Gastroesophageal sphincter (tissue), 3 donors: ENCODE data around the gene MGAT4A.

ENCODE experiments used
- CTCF ChIP-seq, 4 experiments: fragments of 200-600 bp in 2 of 4; fragments of 450-650 bp in 2 of 4; sonication (generic) in 1 of 4; IDR thresholded peaks; one replicate each; pipeline ENCODE4 v1.5.1; 2017 to 2019; ENCODE audit warnings: antibody characterized with exemption in 4 of 4, mild to moderate bottlenecking in 2 of 4, moderate library complexity in 2 of 4
- POLR2A ChIP-seq, 2 donors: fragments of 450-650 bp; IDR thresholded peaks; one replicate each; pipeline ENCODE4 v1.6.1; 2017; ENCODE audit warnings: antibody characterized with exemption in 2 of 2, mild to moderate bottlenecking in 2 of 2, moderate library complexity in 1 of 2

GRCh38 chr2:98578231-98578630, 152.7 kb downstream of the MGAT4A start:
- TF ChIP-seq CTCF (IDR thresholded peaks at IDR 0.05) (no peak), POLR2A (IDR thresholded peaks at IDR 0.05) (no peak)
